GM12864 (cell line): ENCODE measurements around the gene TLR8.

Experiments used
- DNase-seq: peaks from one replicate; pipeline ENCODE4 v3.0.0-alpha.2; 2011; ENCODE audit warnings: low read depth
- H3K4me3 ChIP-seq: 2 replicates; pipeline ENCODE4 v1.5.1; 2011; ENCODE audit warnings: mild to moderate bottlenecking, low read depth, low read length, control low read depth
- CTCF ChIP-seq: IDR thresholded peaks from 2 replicates; pipeline ENCODE4 v1.5.1; 2011; ENCODE audit warnings: low read depth, mild to moderate bottlenecking, moderate library complexity, low read length, control low read depth, inconsistent platforms; ENCODE audit errors: missing control alignments

Gene TLR8

GRCh38 chrX:12903646-12904045 lies 2.8 kb upstream of the TLR8 start:
- TF ChIP-seq CTCF = no peak
- no peak overlapping the region for H3K4me3 ChIP-seq
- no peak for DNase-seq

- no peak for TF ChIP-seq CTCF
- no peak overlapping the region for H3K4me3 ChIP-seq
- DNase-seq = no peak
Measured at GRCh38 chrX:12910423-12911121, 4.2 kb downstream of the TLR8 start.

- no peak overlapping the region for H3K4me3 ChIP-seq
- no peak for TF ChIP-seq CTCF
- no peak for DNase-seq
Measured at GRCh38 chrX:12911122-12911470, 4.7 kb downstream of the TLR8 start.

GRCh38 chrX:12912791-12913482 lies 6.5 kb downstream of the TLR8 start:
- no peak overlapping the region for H3K4me3 ChIP-seq
- TF ChIP-seq CTCF = no peak
- no peak for DNase-seq

- no peak for DNase-seq
- no peak overlapping the region for H3K4me3 ChIP-seq
- TF ChIP-seq CTCF = no peak
Measured at GRCh38 chrX:12917753-12918152, 11.3 kb downstream of the TLR8 start.

- DNase-seq = no peak
Measured at GRCh38 chrX:12919051-12919450, 12.6 kb downstream of the TLR8 start.

More at GRCh38 chrX:12919051-12919450, 12.6 kb downstream of the TLR8 start:
- no peak for TF ChIP-seq CTCF
- no peak overlapping the region for H3K4me3 ChIP-seq
